CD4-positive, alpha-beta T cell treated with Interleukin-15 for 4 hours (primary cell): ENCODE measurements around the gene EIF2S2.
"Not testable (repeated sequence)": the region's sequence is repeated elsewhere in the genome, so short reads cannot be mapped to it uniquely, and the experiment has no call there.

Source experiments
- DNase-seq: peaks from one replicate; pipeline ENCODE4 v3.0.0-alpha.2; 2020; ENCODE audit warnings: low spot score

The EIF2S2 gene

GRCh38 chr20:34111702-34112599, at the start of gene EIF2S2:
Gene EIF2S2, minus strand, starts transcription at chr20:34112243. Its CDS starts 133 bp downstream, at chr20:34112110.
- peak; percentile 97 for DNase-seq

- not testable (repeated sequence) for DNase-seq
These were observed 45.7 kb upstream of the EIF2S2 start for GRCh38 chr20:34157697-34158096.

GRCh38 chr20:34155836-34156235, 43.8 kb upstream of the EIF2S2 start:
- no peak for DNase-seq

- DNase-seq = not testable (repeated sequence)
These were observed 41.1 kb upstream of the EIF2S2 start for GRCh38 chr20:34153169-34153568.

GRCh38 chr20:34152073-34152472, 40.0 kb upstream of the EIF2S2 start:
- not testable (repeated sequence) for DNase-seq

DNA sequence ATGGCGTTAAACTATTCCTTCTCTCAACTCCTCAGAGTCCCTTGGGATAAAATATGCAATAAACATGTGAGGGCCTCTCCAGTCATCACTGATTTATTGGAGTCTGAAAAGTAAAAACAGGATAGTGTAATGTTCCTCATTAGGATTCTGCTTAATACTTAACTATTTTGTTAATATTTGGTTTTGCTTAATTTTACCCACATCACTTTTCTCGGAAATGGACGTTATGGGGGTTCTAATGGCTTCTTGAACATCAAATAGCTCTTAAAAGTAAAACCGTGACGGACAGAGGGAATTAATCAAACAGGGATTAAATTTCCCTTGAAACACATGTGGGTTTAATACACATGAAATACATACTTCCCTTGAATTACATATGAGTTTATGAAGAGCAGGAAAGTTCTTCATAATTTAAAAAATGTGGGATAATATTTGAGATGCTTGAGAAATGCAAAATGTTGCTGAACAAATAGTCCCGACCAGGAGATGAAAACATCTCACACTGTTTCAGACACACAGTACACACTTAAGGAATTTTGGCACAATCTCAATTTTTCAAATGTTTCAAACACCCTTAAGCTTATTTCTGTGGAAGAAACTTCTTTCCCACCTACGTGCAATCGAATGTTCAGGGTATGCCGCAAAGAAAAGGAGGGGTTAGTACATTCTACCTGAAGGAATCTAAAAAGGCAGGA, 38.4 kb upstream of the EIF2S2 start:
- no peak for DNase-seq

- DNase-seq = no peak
These were observed 33.3 kb upstream of the EIF2S2 start for GRCh38 chr20:34145280-34145819.

GRCh38 chr20:34143951-34144350, 31.9 kb upstream of the EIF2S2 start:
- no peak for DNase-seq

GRCh38 chr20:34142121-34142520, 30.1 kb upstream of the EIF2S2 start:
- no peak for DNase-seq

- DNase-seq = no peak
These were observed 29.2 kb upstream of the EIF2S2 start for GRCh38 chr20:34141293-34141692.

- DNase-seq = not testable (repeated sequence)
These were observed 23.7 kb upstream of the EIF2S2 start for GRCh38 chr20:34135525-34136275.

DNA sequence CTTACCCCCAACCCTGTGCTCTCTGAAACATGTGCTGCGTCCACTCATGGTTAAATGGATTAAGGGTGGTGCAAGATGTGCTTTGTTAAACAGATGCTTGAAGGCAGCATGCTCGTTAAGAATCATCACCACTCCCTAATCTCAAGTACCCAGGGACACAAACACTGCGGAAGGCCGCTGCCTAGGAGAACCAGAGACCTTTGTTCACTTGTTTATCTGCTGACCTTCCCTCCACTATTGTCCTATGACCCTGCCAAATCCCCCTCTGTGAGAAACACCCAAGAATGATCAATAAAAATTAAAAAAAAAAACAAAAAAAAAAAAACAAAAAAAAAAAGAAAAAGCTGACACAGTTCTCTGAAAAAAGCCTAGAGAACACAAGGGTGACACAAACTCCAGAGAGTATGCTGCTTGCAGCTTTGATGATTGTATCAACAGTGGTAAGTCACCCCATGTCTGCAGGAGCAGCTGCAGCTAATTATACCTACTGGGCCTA, 21.4 kb upstream of the EIF2S2 start:
- not testable (repeated sequence) for DNase-seq

- not testable (repeated sequence) for DNase-seq
These were observed 20.9 kb upstream of the EIF2S2 start for GRCh38 chr20:34132943-34133342.

- DNase-seq = not testable (repeated sequence)
These were observed 20.4 kb upstream of the EIF2S2 start for GRCh38 chr20:34132491-34132890.

- DNase-seq = no peak
These were observed 19.4 kb upstream of the EIF2S2 start for GRCh38 chr20:34131491-34131890.

- peak; percentile 77 for DNase-seq
These were observed 17.6 kb upstream of the EIF2S2 start for GRCh38 chr20:34129518-34130162.

DNA sequence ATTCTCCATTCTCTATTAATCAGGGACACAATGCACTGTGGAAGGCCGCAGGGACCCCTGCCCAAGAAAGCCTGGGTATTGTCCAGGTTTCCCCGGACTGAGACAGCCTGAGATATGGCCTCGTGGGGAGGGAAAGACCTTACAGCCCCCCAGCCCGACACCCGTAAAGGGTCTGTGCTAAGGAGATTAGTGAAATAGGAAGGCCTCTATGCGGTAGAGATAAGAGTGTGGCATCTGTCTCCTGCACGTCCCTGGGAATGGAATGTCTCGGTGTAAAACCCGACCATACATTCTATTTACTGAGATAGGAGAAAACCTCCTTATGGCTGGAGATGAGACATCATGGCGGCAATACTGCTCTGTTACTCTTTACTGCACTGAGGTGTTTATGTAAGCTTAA, 15.7 kb upstream of the EIF2S2 start:
- no peak for DNase-seq

DNA sequence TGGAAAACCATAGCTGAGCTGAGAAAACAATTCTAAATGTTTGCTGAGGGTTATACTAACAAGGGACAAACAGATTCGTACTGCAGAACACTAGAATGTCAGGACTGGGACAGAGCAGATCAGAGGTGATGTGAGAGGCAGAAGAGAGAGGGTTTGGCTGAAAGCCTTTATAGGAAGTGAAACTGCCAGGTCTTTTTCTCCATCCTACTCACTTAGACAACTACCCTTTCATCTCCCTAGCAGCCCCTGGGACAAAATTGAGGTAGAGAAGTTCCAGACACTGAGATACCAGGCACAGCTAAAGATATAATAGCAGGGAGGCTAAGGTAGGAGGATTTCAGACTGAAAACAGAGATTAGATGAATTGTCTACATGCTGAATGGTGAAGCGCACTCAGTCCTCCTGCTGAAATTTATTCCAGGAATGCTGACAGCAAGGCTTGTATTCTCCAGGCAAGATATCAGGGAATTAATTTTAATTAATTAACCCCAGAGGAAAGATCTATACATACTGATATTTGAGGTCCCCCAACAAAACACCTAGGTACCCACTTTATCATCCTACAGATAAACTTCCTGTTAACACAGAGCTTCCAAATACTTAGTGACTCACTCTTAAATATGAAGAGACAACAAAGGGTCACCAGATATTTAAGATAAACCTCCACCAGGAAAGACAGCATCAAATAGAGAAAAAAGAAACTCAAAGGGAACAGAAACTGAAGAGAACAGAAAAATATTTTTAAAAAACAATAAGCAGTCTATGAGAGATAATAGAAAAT, 12.6 kb upstream of the EIF2S2 start:
- DNase-seq = no peak

DNA sequence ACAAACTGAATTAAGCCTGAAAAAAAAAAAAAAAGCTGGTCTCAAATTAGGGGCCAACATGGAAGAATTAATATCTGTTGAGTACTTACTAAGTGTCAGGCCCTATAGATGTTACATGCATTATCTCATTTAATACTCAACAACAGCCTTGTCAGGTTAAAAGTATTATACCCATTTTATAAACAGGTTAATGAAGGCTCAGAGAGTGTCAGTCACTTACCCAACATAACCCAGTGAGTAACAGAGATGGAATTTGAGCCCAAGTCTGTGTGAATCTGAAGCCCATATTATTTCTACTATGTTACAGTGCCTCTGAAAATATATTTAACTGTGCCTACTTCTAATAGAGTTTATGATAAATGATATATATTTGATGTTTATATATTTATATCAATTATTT, 11.3 kb upstream of the EIF2S2 start:
- no peak for DNase-seq

DNA sequence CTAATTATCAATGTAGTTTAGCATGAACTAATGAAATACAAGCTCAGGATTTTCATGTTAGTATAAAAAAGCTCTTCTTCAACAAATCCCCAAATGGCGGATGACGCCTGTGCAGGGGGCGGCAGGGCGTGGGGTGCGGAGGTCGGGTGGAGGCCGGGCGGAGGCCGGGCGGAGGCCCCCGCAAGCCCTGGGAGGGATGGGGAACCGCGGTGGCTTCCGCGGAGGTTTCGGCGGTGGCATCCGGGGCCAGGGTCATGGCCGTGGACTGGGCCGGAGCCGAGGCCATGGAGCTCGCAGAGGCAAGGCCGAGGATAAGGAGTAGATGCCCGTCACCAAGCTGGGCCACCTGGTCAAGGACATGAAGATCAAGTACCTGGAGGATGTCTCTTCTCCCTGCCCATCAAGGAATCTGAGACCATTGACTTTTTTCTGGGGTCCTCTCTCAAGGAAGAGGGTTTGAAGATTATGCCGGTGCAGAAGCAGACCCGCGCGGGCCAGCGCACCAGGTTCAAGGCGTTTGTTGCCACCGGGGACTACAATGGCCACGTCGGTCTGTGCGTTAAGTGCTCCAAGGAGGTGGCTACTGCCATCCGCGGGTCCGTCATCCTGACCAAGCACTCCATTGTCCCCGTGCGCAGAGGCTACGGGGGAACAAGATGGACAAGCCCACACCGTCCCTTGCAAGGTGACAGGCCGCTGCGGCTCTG, 10.4 kb upstream of the EIF2S2 start:
- no peak for DNase-seq
